Fibroblast of peridontal ligament (primary cell): ENCODE measurements around the gene CCL22.

Experiments used
- DNase-seq: peaks from one replicate; pipeline ENCODE4 v3.0.0-alpha.2; 2010; ENCODE audit errors: extremely low read depth

The CCL22 gene

GRCh38 chr16:57376313-57376818, 17.8 kb downstream of the CCL22 start:
- DNase-seq: no peak

- DNase-seq: peak; percentile 23
Observed at GRCh38 chr16:57377080-57377841, 18.7 kb downstream of the CCL22 start.

DNA sequence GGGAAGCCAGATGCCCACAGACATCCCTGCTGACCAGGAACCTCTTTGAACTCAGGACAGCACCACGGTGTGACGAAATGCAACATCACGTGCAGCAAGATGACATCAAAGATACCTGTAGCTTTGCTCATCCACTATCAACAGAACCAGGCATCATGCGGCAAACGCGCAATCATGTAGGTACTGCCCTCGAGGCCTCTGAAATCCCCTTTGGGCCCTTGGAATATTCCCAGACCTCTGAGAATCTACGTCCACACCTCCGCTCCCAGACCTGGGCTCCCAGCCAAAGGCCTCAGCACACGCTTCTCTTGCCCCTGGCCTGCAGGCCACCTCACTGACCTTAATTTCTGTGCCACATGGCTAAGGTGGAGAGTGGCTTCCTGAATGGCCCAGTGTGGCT, 21.0 kb downstream of the CCL22 start:
- DNase-seq: no peak

DNA sequence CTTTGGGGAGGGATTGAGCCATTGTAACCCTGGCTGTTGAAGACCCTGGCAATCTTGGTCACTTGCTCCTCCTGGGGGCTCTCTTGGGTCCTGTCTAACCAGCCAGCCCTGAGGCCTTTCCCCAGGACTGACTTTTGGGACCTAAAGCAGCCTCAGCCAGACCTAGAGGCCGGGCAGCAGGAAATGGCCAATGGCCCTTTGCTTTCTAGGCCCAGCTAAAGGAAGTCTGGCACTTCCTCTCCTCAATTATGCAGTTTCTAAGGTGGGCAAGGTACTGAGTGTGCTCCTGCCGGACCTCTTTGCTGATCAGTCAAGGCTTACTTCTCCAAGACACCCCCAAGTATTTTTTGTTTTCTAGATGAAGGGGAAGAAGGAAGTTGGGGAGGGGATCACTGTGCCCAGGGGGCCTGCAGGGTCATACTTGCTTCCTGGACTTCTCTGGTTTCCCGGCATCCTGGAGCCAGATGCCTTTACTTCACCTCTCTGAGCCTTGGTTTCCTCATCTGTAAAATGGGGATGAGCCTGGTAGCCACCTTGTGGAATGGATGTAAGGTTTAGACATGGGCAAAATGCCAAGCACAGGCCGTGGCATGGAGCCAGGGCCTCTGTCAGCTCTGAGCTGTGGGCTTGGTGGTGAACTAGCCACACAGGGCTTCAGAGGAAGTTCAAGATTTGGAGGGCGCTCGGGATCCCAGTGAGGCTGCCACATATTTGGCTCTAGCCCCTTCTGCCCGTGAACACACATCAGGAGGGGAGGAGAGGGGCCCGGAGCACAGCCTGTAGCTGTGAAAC, 22.3 kb downstream of the CCL22 start:
- DNase-seq: no peak

DNA sequence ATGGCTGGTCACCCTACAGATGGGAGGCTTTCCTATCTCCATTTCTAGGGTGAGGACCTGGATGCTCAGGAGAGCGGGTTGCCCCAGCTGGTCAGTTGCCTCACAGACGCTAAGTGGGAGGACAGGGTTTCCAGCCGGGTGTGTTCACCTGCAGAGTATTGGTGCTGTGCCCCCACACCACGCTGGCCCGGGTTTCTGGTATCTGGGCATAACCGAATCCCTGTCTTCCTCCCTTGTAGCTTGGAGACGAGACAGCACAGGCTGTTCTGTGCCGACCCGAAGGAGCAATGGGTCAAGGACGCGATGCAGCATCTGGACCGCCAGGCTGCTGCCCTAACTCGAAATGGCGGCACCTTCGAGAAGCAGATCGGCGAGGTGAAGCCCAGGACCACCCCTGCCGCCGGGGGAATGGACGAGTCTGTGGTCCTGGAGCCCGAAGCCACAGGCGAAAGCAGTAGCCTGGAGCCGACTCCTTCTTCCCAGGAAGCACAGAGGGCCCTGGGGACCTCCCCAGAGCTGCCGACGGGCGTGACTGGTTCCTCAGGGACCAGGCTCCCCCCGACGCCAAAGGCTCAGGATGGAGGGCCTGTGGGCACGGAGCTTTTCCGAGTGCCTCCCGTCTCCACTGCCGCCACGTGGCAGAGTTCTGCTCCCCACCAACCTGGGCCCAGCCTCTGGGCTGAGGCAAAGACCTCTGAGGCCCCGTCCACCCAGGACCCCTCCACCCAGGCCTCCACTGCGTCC, 23.4 kb downstream of the CCL22 start:
- DNase-seq: no peak

DNA sequence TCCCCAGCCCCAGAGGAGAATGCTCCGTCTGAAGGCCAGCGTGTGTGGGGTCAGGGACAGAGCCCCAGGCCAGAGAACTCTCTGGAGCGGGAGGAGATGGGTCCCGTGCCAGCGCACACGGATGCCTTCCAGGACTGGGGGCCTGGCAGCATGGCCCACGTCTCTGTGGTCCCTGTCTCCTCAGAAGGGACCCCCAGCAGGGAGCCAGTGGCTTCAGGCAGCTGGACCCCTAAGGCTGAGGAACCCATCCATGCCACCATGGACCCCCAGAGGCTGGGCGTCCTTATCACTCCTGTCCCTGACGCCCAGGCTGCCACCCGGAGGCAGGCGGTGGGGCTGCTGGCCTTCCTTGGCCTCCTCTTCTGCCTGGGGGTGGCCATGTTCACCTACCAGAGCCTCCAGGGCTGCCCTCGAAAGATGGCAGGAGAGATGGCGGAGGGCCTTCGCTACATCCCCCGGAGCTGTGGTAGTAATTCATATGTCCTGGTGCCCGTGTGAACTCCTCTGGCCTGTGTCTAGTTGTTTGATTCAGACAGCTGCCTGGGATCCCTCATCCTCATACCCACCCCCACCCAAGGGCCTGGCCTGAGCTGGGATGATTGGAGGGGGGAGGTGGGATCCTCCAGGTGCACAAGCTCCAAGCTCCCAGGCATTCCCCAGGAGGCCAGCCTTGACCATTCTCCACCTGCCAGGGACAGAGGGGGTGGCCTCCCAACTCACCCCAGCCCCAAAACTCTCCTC, 24.1 kb downstream of the CCL22 start:
- DNase-seq: no peak

DNA sequence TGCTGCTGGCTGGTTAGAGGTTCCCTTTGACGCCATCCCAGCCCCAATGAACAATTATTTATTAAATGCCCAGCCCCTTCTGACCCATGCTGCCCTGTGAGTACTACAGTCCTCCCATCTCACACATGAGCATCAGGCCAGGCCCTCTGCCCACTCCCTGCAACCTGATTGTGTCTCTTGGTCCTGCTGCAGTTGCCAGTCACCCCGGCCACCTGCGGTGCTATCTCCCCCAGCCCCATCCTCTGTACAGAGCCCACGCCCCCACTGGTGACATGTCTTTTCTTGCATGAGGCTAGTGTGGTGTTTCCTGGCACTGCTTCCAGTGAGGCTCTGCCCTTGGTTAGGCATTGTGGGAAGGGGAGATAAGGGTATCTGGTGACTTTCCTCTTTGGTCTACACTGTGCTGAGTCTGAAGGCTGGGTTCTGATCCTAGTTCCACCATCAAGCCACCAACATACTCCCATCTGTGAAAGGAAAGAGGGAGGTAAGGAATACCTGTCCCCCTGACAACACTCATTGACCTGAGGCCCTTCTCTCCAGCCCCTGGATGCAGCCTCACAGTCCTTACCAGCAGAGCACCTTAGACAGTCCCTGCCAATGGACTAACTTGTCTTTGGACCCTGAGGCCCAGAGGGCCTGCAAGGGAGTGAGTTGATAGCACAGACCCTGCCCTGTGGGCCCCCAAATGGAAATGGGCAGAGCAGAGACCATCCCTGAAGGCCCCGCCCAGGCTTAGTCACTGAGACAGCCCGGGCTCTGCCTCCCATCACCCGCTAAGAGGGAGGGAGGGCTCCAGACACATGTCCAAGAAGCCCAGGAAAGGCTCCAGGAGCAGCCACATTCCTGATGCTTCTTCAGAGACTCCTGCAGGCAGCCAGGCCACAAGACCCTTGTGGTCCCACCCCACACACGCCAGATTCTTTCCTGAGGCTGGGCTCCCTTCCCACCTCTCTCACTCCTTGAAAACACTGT, 25.0 kb downstream of the CCL22 start:
- peak; percentile 13 for DNase-seq

DNA sequence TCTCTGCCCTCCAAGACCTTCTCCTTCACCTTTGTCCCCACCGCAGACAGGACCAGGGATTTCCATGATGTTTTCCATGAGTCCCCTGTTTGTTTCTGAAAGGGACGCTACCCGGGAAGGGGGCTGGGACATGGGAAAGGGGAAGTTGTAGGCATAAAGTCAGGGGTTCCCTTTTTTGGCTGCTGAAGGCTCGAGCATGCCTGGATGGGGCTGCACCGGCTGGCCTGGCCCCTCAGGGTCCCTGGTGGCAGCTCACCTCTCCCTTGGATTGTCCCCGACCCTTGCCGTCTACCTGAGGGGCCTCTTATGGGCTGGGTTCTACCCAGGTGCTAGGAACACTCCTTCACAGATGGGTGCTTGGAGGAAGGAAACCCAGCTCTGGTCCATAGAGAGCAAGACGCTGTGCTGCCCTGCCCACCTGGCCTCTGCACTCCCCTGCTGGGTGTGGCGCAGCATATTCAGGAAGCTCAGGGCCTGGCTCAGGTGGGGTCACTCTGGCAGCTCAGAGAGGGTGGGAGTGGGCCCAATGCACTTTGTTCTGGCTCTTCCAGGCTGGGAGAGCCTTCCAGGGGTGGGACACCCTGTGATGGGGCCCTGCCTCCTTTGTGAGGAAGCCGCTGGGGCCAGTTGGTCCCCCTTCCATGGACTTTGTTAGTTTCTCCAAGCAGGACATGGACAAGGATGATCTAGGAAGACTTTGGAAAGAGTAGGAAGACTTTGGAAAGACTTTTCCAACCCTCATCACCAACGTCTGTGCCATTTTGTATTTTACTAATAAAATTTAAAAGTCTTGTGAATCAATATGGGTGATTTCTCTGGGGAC, 25.9 kb downstream of the CCL22 start:
- no peak for DNase-seq

DNA sequence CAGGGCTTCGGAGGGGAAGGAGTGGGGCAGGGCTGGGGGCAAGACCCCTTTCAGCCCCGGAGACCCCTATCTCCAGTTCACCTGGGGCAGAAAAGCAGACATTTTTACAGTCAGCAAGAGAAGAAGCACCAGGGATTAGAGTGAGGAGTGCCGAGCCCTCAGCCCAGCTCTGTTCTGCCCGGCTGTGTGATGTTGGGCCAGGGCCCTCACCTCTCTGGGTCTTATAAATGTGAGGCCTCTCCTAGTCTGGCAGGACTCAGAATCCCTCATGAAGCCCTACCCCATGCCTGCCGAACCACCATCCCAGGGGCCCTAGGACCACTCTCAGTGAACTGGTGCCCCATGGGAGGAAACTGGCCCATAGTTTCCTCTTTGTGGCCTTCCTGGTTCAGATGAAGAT, 26.5 kb downstream of the CCL22 start:
- DNase-seq: no peak

- DNase-seq: peak; percentile 85
Observed at GRCh38 chr16:57386381-57386951, 27.9 kb downstream of the CCL22 start.

GRCh38 chr16:57387598-57388354, 29.2 kb downstream of the CCL22 start:
- DNase-seq: no peak

DNA sequence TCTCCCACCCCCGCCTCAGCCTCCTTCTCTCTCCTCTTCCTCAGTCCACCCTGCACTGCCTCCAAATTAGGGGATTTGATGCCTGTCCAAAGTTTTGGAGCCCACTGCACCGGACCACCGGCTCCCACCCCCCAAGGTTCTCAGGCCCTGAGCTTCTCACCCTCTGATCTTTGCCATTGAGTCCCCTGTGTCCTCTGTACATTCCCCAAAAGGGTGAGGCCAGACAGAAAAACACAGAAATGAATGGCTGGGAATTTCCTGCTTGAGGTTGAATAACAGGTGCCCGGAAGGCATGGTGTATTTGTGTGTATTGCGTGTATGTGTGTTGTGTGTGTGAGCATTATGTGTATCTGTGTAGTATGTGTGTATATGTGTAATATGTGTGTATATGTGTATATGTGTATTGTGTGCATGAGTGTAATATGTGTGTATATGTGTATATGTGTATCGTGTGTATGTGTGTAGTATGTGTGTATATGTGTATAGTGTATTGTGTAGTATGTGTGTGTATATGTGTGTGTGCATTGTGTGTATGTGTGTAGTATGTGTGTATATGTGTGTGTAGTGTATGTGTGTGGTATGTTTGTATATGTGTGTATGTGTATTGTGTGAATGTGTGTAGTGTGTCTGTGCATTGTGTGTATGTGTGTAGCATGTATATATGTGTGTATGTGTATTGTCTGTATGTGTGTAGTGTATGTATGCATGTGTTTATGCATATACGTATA, 29.9 kb downstream of the CCL22 start:
- DNase-seq: no peak

DNA sequence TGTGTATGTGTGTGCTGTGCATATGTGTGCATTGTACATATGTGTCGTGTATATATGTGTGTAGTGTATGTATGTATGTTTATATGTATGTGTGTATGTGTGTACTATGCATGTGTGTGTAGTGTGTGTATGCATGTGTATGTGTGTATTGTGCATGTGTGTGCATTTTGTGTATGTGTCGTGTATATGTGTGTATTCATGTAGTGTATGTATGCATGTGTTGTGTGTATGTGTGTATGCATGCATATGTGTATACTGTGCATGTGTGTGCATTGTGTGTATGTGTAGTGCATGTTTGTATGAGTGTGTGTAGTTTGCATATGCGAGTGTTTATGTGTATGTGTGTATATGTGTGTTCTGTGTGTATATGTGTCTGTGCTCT, 30.5 kb downstream of the CCL22 start:
- no peak for DNase-seq

GRCh38 chr16:57390636-57391295, 32.2 kb downstream of the CCL22 start:
- no peak for DNase-seq

GRCh38 chr16:57391300-57391699, 32.7 kb downstream of the CCL22 start:
- DNase-seq: no peak

GRCh38 chr16:57391708-57392107, 33.1 kb downstream of the CCL22 start:
- DNase-seq: no peak

DNA sequence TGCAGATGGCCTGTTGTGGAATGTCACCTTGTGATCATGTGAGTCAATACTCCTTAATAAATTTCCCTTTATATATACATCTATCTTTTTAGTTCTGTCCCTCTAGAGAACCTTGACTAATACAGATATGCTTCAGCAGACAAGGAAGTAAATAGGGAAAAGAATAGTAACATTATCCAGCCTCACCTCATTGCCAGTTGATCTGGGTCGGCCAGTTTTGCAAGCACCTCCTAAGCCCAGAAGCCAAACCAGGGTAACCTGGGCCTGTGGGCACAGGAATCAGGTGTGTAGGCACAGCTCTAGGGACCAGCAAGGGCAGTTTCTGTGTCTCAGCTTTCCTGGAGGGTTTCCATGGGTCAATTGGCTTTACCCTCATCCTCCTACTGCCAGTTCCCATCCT, 34.1 kb downstream of the CCL22 start:
- no peak for DNase-seq
